ENCODE results near the gene CSGALNACT2.

CSGALNACT2 gene

DNA sequence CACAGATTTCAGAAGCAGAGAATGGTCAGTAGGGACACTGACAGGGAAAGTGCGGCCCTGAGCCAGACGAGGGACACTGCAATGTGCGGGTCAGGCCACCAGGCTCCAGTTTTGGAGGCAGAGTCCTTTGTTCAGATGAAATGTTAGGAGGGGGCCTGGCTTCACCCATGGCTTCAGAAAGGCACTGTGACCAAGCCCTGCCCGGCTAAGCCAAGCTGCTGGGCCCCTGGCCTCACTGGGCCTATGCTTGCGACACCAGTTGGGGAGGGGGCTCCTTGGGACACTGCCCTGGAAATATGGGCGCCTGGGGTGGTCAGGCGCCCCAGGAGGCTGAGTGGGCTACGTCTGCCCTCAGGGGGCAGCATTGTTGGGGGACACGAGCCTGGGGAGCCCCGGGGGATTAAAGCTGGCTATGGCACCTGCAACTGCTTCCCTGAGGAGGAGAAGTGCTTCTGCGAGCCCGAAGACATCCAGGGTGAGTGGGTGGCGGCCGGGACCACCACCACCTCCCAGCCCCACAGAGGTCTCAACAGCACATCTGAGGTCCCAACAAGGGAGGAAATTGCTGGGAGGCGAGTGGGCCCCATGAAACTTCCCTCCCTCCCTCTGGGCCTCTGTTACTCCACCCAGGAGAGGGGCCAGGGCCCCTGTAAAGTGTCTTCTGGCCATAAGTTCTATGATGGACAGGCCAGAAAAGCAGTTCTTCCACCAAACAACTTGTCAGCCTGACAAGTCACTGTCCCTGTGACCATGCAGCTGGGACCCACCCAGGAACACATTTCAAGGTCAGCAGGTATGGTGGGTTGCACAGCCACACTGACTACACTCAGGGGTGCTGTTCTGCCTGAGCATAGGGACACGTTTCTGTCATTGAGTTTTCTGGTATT is 24.8 kb upstream of the CSGALNACT2 start:
- DNase-seq, result no peak

DNA sequence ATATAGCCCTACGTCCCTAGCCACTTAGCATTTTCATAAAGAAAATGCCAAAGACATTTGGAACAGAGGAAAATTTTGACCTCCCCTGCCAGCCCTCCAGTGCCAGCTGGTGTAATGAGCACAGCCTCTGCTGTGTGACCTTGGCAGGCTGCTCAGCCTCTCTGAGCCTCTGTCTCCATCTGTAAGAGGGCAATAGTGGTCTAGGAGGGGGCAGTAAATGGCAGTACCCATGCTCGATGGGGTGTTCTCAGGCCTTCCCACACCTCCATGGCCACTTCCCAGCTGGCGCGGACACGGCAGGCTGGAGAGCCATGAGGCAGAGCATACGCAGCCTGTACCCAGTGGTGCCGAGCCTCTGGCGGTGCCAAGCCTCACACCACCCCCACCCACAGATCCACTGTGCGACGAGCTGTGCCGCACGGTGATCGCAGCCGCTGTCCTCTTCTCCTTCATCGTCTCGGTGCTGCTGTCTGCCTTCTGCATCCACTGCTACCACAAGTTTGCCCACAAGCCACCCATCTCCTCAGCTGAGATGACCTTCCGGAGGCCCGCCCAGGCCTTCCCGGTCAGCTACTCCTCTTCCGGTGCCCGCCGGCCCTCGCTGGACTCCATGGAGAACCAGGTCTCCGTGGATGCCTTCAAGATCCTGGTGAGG is 24.0 kb upstream of the CSGALNACT2 start:
- no peak for DNase-seq

- no peak for DNase-seq
Measured at GRCh38 chr10:43114743-43115611, 23.3 kb upstream of the CSGALNACT2 start.

DNA sequence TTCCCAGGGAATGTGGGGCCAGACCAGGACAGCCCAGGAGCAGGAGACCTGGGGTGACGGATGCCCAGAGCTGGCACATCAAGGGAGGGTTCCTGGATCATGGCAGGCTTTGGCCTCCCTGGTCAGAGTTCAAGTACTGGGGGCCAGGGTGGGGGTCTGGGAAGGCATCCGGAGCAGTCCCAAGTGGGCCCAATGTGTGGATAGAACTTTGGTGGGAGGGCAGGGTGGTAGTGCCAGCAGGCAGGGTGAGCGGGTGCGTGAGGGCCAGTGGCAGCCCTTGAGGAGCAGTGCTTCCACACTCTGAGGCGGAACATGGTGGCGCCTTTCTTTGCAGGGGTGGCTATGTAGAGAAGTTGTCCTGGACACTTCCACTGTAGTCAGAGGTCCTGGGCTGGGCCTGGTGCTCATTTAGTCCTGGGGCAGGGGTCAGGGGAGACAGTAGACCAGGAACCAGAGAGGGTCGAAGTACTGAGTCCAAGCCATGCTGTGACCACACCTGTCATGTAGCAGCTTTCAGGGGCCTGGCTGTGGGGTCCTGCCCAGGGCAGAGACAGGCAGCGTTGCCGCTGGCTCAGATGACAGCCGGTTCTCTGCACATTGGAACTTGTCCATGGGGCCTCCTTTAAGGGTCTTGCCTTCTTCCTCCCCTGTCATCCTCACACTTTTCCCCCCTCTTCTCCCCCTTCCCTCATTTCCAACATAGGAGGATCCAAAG is 22.2 kb upstream of the CSGALNACT2 start:
- DNase-seq, result no peak

DNA sequence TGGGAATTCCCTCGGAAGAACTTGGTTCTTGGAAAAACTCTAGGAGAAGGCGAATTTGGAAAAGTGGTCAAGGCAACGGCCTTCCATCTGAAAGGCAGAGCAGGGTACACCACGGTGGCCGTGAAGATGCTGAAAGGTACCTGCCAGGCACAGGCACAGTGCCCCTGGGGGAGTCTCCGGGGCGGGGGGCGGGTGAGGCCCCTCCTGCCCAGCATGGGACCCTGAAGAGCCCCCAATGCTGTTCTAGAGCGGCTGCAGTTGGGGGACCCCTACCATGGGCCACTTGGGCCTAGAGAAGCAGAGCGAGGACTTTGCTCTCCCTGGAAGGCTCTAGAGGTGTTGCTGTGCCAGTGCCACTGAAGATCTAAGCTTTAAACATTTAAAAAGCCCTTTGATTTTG is 21.6 kb upstream of the CSGALNACT2 start:
- no peak for DNase-seq

DNA sequence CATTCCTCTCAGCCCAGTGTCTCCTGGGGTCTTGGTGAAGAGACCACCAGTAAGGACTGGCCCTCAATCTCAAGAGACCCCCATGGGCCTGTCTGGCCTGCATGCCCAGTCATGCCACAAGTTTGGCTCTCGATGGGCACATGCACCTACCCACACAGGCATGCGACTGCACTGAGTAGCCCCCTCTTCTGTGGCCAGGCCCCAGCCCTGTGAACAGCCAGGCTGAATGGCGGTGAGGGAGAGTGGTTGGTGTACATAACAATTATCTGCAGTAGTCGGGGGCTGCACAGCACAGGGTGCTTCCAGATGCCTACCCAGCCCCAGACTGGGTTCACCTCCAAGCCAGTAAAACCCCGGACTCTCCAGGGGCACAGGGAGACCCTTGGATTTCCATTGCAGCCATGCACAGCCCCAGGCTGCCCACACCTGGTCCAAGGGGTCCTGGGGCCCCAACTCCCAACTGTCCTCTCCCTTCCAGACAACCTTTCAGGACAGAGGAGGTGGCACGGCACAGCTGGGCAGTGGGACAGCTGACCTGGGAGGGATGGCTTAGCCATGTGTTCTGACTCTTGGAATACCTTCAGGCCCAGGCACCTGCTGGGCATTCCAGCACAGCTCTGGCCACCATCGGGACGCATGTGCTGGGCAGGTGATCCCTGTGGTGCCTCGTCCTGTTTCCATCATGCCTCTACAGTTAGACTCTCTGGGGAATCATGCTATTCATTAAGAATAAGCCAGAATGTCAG is 21.0 kb upstream of the CSGALNACT2 start:
- no peak for DNase-seq

DNA sequence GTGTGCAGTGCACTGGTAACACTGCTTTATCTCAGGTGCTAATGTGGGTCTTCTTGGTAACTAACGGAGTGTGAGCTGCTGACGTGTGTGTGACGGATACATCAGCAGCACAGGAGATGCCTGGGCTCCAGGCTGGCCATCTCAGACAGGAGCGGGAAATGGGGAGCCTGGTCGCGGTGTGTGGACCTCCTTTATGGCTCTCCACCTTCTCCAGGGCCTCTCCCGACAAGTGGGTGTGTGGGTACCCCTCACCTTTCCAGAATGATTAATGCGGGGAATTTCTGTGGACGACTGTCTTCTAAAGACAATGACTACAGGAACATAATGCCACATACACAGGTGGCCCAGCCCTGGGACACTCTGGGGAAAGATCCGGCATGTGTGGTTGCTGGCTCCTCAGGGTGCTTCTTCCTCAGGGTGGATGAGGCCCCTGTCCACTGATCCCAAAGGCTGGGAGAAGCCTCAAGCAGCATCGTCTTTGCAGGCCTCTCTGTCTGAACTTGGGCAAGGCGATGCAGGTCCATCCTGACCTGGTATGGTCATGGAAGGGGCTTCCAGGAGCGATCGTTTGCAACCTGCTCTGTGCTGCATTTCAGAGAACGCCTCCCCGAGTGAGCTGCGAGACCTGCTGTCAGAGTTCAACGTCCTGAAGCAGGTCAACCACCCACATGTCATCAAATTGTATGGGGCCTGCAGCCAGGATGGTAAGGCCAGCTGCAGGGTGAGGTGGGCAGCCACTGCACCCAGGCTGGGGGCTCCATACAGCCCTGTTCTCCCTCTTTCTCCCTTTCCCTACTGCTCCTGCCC is 20.3 kb upstream of the CSGALNACT2 start:
- DNase-seq, result no peak

- no peak for DNase-seq
Measured at GRCh38 chr10:43118631-43119415, 19.4 kb upstream of the CSGALNACT2 start.

DNA sequence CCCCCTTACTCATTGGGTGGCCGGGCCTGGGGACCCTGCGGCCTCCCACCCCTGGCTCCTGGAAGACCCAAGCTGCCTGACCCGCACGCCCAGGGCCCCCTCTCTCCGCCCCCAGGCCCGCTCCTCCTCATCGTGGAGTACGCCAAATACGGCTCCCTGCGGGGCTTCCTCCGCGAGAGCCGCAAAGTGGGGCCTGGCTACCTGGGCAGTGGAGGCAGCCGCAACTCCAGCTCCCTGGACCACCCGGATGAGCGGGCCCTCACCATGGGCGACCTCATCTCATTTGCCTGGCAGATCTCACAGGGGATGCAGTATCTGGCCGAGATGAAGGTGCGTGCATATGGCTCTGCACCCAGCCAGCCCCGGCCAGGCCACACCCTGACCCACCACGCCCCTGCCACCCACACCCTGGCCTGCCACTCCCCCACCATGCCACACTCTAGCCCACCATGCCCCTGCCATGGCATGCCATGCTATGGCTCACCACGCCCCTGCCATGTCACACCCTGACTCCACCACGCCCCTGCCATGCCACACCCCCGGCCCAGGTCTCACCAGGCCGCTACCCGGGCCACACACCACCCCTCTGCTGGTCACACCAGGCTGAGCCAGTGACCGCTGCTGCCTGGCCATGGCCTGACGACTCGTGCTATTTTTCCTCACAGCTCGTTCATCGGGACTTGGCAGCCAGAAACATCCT is 18.7 kb upstream of the CSGALNACT2 start:
- DNase-seq, result no peak

DNA sequence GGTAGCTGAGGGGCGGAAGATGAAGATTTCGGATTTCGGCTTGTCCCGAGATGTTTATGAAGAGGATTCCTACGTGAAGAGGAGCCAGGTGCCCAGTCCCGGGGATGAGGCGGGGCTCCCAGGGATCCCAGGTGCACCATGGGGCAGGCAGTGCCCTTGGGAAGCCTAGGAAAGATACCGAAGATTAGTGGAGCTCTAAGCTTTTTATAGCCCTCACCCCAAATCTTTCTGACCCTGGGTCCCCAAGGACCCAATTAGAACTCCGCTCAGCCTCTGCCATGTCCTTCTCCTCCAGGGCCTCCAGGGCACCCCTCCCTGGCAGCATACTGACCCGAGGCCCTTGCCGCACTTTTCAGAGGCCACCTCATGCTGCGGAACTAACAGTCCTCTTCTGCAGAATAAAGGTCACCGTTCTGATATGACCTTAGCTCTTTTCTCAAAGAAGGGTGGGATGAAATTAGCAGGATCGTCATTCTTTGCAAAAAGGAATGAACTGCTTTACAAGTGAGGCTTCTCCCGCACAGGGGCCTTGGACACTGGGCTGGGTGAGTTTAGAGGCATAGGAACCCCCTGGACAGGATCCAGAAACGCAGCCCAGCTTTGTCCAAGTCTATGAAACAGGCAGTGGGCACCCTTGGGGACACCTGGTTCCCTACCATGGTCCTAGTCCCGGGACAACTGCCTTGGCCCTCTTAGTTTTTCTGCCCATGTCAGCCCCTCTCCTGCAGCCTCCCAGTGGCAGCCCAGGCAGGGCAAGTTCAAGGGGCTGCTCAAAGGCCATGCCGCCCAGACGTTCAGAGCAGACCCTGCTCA is 17.9 kb upstream of the CSGALNACT2 start:
- no peak for DNase-seq

DNA sequence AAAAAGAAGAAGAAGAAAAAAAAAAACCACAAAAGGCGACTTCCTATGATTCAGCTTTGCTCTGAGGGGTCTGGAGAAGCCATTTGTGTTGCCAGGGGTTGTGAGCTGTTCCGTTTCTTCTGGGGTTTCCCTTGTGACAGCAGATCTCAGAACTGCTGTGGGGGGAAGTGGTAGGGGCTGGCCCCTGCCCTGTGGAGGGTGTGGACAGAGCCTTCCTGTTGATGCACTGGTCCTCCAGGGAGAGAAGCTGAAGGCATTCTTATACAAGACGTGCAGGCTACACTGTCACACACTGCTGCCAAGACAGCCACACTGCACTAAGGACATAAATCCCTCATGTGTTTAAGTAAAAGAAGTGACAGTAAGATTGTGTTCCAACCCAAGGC is 17.3 kb upstream of the CSGALNACT2 start:
- no peak for DNase-seq

GRCh38 chr10:43121444-43121843 is 16.8 kb upstream of the CSGALNACT2 start:
- DNase-seq, result no peak

DNA sequence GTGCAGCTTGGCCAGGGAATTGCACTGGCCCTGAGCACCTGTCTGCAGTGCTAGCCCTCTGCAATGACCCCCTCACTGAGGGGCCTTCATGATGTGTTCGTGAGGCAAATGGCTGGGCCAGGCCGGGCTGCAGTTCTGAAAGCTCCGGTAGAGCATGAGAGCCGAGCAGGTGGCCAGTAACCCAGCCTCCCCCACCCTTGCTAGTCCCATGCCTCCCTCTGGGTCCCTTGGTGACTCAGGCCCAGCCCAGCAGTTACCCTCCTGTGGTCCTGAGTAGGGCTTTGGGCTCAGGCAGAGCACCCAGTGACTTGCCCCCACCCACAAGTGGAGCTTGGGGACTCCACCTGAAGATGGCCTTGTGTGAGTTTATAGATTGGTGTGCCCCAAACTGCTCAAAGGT is 16.1 kb upstream of the CSGALNACT2 start:
- DNase-seq, result no peak

DNA sequence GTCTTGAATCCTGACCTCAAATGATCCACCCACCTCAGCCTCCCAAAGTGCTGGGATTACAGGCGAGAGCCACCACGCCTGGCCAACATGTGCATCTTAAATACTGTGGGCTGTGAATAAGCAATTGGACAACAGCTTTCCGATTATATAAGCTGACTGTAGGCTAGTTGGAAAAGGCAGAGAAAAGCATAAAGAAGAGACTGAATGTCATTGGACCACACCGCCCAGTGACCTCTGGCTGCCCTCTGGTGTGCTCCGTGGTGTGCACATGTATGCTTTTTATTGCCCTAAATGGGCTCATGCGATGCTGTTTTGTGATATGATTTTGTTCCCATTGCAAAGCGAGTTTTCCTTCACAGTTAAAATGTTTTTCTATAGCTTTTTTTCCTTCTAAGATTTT is 15.4 kb upstream of the CSGALNACT2 start:
- DNase-seq, result no peak

DNA sequence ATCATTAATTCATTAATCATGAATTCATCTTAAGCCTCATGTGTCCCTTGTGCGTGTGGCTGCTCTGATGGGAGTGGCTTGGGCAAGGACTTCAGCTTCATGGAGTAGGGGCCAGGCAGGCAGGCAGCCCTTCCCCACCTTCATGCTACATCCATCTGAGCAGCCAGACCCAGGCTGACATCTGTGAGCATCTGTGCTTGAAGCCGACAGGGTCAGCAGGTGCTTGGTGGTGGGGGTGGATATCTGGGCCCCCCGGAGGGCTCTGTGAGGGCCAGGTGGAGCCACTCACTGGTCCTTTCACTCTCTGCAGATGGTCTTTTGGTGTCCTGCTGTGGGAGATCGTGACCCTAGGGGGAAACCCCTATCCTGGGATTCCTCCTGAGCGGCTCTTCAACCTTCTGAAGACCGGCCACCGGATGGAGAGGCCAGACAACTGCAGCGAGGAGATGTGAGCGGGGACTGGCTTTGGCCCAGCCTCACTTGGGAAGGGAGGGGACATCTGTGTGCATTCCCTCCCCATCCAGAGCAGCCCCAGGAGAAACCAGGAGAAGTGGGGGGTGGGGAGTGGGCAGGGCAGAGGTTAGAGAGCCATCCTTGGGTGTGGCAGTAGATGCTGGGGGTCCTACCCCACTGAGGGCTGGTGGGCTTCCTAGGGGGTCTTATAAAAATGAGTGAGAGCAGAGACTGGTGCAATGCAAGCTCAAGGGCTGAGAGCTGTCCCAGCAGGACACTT is 14.7 kb upstream of the CSGALNACT2 start:
- no peak for DNase-seq

DNA sequence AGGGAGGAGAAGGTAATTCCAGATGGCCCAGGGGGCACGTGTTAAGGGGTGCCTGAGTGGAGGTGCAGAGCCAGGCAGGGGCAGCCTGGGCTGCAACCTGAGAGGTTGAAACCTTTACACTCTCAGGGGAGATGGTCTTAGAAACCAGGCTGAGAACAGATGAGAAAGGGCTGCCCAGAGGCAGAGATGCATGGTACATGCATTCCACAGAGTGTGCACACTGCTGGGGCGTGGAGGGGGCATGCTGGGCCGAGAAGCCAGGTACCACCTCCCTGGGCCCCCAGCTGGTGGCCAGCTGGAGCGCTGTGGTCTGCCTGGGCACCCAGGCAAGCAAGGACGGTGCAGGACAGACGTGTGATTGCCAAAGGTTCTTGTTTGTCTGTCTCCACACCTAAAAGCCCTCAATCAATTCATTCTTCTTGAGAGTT is 14.1 kb upstream of the CSGALNACT2 start:
- DNase-seq, result no peak

- no peak for DNase-seq
Measured at GRCh38 chr10:43124574-43125273, 13.5 kb upstream of the CSGALNACT2 start.
